Body of pancreas (tissue), 4 donors: ENCODE measurements around the gene HOOK2.

Experiments used
- POLR2A ChIP-seq, 3 donors: fragments of 450-650 bp; IDR thresholded peaks; one replicate each; pipeline ENCODE4 v1.6.1; 2016; ENCODE audit warnings: antibody characterized with exemption in 3 of 3, mild to moderate bottlenecking in 2 of 3
- TF ChIP-seq, protein P1 (sequence below), 7 experiments: fragments of 450-650 bp in 4 of 7; fragments of 200-600 bp in 3 of 7; sonication (generic) in 3 of 7; IDR thresholded peaks; one replicate each; pipeline ENCODE4 v1.5.1; 2016 to 2019; ENCODE audit warnings: antibody characterized with exemption in 7 of 7

DNA sequence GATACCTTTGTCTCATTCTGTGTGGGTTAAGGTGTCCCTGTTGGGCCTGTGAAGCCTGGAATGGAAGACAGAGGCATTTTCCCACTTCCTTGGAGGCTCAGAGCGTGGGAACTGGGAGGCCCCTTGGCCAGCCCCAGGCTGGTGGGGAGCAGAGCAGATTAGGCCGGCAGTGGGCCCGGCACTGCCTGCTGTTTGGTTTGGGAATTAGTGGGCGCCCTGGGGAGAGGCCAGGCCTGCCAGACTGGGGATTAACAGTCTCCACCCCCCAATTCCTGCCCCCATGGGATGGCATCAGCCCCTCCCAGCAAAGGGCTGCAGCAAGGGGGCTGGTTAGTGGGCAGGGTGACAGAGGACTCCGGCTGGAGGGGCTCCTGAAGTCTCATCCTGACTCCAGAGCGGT is 26.9 kb downstream of the HOOK2 start:
- TF ChIP-seq, protein P1, sequence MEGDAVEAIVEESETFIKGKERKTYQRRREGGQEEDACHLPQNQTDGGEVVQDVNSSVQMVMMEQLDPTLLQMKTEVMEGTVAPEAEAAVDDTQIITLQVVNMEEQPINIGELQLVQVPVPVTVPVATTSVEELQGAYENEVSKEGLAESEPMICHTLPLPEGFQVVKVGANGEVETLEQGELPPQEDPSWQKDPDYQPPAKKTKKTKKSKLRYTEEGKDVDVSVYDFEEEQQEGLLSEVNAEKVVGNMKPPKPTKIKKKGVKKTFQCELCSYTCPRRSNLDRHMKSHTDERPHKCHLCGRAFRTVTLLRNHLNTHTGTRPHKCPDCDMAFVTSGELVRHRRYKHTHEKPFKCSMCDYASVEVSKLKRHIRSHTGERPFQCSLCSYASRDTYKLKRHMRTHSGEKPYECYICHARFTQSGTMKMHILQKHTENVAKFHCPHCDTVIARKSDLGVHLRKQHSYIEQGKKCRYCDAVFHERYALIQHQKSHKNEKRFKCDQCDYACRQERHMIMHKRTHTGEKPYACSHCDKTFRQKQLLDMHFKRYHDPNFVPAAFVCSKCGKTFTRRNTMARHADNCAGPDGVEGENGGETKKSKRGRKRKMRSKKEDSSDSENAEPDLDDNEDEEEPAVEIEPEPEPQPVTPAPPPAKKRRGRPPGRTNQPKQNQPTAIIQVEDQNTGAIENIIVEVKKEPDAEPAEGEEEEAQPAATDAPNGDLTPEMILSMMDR (IDR thresholded peaks at IDR 0.05), result no peak
- no peak for TF ChIP-seq POLR2A (IDR thresholded peaks at IDR 0.05)
